VCaP (cell line): Measurements from ENCODE around the gene NELL1.

ENCODE experiments used
- H3K27ac ChIP-seq: fragments of 450-650 bp; 2 replicates; pipeline ENCODE4 v1.5.1; 2017
- CTCF ChIP-seq: fragments of 450-650 bp; conservative IDR thresholded peaks from 2 replicates; pipeline ENCODE4 v1.5.1; 2017; ENCODE audit warnings: mild to moderate bottlenecking, moderate library complexity

NELL1 gene

GRCh38 chr11:21480240-21480639, 810.9 kb downstream of the NELL1 start:
- no peak for TF ChIP-seq CTCF
- H3K27ac ChIP-seq: no peak overlapping the region

- no peak for TF ChIP-seq CTCF
These were observed 811.9 kb downstream of the NELL1 start for GRCh38 chr11:21481255-21481654.

GRCh38 chr11:21484039-21484438, 814.7 kb downstream of the NELL1 start:
- no peak for TF ChIP-seq CTCF
- H3K27ac ChIP-seq: no peak overlapping the region

More at GRCh38 chr11:21481255-21481654, 811.9 kb downstream of the NELL1 start:
- H3K27ac ChIP-seq: no peak overlapping the region

- TF ChIP-seq CTCF: no peak
- no peak overlapping the region for H3K27ac ChIP-seq
These were observed 815.6 kb downstream of the NELL1 start for GRCh38 chr11:21485006-21485405.

GRCh38 chr11:21485426-21485825, 816.0 kb downstream of the NELL1 start:
- TF ChIP-seq CTCF: no peak
- H3K27ac ChIP-seq: no peak overlapping the region

GRCh38 chr11:21489416-21490115, 820.2 kb downstream of the NELL1 start:
- H3K27ac ChIP-seq: no peak overlapping the region
- TF ChIP-seq CTCF: no peak

GRCh38 chr11:21492931-21493330, 823.5 kb downstream of the NELL1 start:
- no peak for TF ChIP-seq CTCF
- H3K27ac ChIP-seq: no peak overlapping the region
